Limb (tissue), 2 donors: ENCODE results near the gene GPX4.

Source experiments
- DNase-seq, 2 donors: peaks; one replicate each; pipeline ENCODE4 v3.0.0-alpha.2; 2016; ENCODE audit errors: extremely low spot score in 2 of 2

Gene GPX4

DNA sequence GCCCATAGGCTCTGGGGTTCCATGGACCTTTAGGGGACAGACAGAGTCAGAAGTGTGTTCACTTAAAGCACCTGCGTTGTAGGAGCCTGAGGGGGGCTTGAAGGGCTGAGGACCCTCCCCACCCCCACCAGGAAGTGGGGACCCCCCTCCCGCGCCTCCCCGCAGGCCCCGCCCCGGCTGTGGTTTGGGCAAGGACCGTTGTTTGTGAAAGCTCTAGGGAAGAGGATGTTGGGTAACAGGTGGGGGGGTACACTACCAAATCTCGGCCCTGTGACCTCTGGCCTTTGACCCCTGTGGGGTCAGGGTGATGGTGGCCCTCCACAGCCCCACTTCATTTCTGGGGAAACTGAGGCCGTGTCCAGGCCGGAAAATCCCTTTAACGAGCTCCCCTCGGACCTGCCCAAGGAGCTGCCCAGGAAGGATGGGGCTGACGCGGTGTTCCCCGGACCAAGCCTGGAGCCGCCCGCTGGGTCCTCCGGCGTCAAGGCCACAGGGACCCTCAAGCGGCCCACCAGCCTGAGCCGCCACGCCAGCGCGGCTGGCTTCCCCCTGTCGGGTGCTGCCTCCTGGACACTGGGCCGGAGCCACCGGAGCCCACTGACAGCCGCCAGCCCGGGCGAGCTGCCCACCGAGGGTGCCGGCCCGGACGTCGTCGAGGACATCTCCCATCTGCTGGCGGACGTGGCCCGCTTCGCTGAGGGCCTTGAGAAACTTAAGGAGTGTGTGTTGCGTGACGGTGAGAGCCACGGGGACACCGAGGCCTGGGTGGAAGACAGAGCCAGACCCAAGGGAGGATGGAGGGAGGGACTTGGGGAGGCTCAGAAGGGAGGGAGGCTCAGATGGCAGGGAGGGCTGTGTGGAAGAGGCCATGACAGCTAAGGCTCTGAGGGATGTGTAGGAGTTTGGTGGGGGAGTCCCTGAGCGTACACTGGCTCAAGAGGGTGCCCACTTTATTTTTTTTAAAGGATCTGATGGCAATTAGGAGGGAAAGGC is 35.5 kb upstream of the GPX4 start:
- no peak for DNase-seq

- DNase-seq = no peak
Measured at GRCh38 chr19:1069009-1069779, 34.6 kb upstream of the GPX4 start.

- DNase-seq = no peak
Measured at GRCh38 chr19:1070576-1070930, 33.2 kb upstream of the GPX4 start.

GRCh38 chr19:1070931-1071791 is 32.6 kb upstream of the GPX4 start:
- DNase-seq = no peak

DNA sequence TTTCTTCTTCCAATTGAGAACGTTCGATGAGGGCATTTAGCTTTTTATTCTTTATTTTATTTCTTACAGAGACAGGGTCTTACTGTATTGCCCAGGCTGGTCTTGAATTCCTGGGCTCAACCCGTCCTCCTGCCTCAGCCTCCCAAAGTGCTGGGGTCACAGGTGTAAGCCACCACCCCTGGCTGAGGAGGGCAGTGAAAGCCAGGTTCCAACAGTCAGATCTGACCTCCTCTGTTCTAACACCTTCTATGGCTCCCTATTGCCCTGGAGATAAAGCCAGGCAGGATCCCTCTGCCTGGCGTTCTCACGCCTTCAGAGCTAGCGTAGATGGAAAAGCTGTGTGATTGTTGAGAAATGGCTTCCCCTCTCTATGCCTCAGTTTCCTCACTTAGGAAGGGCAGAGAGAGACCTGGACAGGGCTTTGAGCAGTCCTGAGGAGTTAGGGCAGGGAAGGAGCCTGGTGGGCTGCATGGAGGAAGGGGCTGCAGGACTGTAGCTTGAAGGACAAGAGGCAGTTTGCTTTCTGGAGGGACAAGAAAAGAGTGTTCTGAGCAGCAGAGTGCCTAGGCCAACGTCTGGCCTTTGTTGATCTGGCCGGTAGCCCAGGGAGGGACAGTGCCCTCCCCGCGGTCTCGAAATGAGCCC is 31.3 kb upstream of the GPX4 start:
- no peak for DNase-seq

GRCh38 chr19:1073063-1073955 is 30.5 kb upstream of the GPX4 start:
- no peak for DNase-seq

GRCh38 chr19:1073956-1074517 is 29.8 kb upstream of the GPX4 start:
- DNase-seq = no peak

GRCh38 chr19:1074544-1075283 is 29.1 kb upstream of the GPX4 start:
- no peak for DNase-seq

DNA sequence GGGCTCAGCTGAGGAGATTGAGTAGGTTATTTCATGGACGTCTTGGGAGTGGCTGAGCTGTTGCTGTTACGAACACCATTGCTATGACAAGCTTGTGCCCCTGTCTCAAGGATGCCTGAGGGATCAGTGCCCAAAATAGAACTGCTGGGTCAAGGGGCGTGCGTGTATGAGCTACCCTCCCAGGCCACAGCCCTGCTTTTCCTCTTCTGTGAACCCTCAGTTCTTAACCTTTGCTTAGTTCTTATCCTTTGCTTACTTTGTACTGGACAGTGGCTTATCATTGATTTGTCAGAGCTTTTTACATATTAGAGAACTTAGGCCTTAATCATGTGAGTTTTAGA is 27.8 kb upstream of the GPX4 start:
- DNase-seq = no peak

- DNase-seq = no peak
Measured at GRCh38 chr19:1076951-1077350, 26.8 kb upstream of the GPX4 start.

DNA sequence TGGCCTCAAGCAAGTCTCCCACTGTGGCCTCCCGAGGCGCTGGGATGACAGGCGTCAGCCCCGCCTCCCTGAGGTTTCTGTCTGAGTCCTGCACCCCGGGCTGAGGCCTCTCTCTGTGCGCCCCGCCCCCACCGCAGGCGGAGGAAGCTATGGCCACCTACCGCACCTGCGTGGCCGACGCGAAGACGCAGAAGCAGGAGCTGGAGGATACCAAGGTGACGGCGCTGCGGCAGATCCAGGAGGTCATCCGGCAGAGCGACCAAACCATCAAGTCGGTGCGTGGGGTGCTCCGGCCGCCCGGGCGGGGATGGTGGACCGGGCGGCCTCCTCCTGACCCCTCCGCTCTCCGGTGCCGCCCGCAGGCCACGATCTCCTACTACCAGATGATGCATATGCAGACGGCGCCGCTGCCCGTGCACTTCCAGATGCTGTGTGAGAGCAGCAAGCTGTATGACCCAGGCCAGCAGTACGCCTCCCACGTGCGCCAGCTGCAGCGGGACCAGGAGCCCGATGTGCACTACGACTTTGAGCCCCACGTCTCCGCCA is 24.2 kb upstream of the GPX4 start:
- no peak for DNase-seq

GRCh38 chr19:1080360-1081161 is 23.2 kb upstream of the GPX4 start:
- no peak for DNase-seq

DNA sequence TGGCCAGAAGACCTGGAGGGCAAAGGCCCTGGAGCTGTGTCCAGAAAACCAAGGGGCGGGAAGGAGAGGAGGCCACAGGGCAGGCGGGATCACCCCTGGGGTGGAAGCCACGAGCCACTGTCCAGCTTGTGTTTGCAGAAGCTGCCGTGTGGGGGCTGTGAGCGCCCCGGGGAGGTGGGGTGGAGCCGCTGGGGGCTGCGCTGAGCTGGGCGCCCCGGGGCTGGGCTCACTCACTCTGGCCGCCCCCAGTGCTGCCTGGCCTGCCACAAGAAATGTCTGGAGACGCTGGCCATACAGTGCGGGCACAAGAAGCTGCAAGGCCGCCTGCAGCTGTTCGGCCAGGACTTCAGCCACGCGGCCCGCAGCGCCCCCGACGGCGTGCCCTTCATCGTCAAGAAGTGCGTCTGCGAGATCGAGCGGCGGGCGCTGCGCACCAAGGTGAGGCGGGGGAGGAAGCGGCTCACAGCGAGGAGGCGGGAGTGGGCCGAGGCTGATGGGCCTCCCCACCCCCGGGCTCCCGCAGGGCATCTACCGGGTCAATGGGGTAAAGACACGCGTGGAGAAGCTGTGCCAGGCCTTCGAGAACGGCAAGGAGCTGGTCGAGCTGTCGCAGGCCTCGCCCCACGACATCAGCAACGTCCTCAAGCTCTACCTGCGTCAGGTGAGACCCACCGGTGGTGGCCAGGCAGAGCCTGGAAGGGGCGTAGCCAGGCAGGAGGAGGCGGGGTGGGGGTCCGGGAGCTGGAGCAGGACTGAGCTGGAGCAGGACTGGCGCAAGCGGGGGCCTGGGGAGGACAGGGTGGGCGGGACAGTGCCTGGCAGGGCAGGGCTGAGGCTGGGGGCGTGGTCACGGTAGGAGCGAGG is 22.3 kb upstream of the GPX4 start:
- DNase-seq = no peak

- DNase-seq = peak in 1 of 2 donors; percentile 72
Measured at GRCh38 chr19:1082165-1082927, 21.4 kb upstream of the GPX4 start.

DNA sequence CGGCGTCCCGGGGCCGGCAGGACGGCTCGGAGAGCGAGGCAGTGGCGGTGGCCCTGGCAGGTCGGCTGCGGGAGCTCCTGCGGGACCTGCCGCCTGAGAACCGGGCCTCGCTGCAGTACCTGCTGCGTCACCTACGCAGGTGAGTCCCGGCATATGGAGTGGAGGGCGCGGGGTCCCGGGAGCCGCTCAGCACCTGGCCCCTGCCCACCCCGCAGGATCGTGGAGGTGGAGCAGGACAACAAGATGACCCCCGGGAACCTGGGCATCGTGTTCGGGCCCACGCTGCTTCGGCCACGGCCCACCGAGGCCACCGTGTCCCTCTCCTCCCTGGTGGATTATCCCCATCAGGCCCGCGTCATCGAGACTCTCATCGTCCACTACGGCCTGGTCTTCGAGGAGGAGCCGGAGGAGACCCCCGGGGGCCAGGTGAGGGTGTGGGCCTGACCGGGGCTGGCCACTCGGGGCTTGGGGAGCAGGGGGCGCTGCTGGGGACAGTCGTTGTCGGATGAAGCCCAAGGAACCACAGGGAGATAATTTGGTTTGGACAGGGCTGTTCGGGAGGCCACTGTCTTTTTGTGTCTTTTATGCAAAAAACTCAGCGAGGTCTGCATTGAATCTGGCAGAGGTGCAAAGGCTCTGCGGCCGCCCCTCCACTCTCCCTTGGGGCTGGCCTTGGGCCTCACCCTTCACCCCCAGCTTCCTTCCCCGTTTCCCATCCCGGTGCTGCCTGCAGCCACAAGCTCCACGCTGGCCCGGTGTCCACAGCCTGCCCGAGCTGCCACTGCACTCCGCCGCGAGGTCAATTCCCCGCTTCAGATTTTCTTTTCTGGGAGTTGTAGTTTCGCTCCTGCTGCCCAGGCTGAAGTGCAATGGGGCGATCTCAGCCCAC is 20.6 kb upstream of the GPX4 start:
- DNase-seq = no peak
